A549 treated with AZD2906 at 1 μM for 4 hours (cell line): ENCODE data around the gene KRT40. TPM values are rescaled to one million over a fixed set of nuclear protein-coding genes. Genes with fewer than 3 reads are reported as not detected.

Experiments used
- total RNA-seq: library from RNA; stranded (reverse); fragments of 200-300 nt; extraction: Qiagen RNA extraction; gene quantifications from 5 replicates; pipeline ENCODE4 v1.2.3, GENCODE V29; 2022

Gene KRT40
- not detected in 5 replicates for total RNA-seq

DNA sequence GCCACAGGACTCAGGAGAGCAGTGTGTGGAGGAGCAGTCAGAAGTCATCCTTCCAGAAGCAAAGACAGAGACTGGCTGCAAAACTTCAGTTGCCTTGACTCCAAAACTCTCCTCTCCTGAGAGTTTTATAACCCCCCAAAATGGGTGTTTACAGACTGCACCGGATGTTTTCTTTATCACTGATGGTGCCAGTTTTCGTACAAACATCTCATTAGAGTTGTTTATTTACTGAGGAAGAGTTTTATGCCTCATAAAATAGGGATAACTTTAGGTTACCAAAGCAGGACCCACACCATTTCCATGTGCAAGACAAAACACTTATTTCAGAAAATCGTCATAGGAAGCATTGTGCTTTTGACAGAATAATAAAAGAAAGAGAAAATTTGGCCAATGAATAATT lies at the start of gene KRT40:
TSS of gene KRT40 (minus strand) at position 101 of the 400 bp plus-strand sequence. CDS start at position 48, 53 bp downstream.

DNA sequence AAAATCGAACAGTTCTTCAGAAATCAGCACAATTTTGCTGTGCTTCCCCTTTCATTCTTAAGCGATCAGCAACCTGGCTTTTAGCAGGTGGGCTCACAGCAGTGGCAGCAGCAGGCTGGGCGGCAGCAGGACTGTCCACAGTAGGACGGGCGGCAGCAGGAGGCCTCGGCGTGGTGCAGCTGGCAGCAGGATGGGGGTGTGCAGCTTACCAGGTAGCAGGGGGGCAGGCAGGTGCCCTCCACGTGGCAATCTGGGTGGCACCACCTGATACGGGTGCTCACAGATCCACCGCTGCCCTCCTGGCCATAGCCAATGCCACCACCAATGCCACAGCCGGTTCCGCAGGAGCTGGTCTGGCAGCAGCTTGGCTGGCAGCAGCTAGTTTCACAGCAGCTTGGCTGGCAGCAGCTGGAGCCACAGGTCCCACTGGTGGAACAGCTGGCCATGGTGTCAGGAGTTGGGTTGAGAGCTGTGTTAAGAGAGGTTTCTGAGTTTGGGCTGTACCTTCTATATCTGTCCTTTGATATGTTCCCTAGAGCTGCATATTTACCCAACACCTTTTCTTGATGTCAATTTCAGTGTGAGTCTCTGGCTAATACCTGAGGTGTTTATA lies 45.6 kb upstream of the KRT40 start, which contains the start of gene KRTAP1-4:
TSS of gene KRTAP1-4 (minus strand) at position 563 of the 613 bp plus-strand sequence. CDS start at position 446, 117 bp downstream.

GRCh38 chr17:41026715-41027471 lies 42.8 kb upstream of the KRT40 start, which contains the start of gene KRTAP1-5:
Gene KRTAP1-5 (minus strand): TSS chr17:41027208. CDS start chr17:41027155, 53 bp downstream.

GRCh38 chr17:41008811-41009210 lies 24.7 kb upstream of the KRT40 start, which contains the start of gene KRTAP3-1:
Gene KRTAP3-1 (minus strand): TSS chr17:41009128. CDS start chr17:41009074, 54 bp downstream.

DNA sequence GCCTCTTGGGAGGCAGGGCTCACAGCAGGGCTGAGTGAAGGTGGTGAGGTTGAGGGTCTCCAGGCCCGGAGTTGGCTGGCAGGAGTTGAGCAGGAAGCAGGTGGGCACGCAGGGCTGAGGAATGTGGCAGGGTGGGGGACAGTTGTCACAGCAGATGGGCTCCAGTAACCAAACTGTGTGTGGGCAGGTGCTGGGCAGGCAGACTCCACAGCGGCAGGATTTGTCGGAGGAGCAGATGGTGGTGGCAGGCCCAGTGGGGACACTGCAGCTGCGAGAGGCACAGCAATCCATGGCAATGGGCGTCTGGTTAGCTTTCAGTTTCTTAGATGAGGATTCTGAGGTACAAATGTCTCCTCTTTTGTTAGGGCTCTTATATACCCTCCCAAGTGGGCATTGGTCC lies 15.4 kb upstream of the KRT40 start, which contains the start of gene KRTAP3-2:
TSS of gene KRTAP3-2 (minus strand) at position 344 of the 400 bp plus-strand sequence. CDS start at position 291, 53 bp downstream.

DNA sequence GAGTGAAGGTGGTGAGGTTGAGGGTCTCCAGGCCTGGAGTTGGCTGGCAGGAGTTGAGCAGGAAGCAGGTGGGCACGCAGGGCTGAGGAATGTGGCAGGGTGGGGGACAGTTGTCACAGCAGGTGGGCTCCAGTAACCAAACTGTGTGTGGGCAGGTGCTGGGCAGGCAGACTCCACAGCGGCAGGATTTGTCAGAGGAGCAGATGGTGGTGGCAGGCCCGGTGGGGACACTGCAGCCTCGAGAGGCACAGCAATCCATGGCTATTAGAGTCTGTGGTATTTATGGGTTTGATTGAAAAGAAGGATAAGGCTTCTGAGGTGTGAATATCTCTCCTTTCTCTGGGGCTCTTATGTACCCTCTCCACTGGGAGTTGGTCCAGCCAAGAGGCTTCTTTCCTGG lies 9.7 kb upstream of the KRT40 start, which contains the start of gene KRTAP3-3:
TSS of gene KRTAP3-3 (minus strand) at position 326 of the 400 bp plus-strand sequence. CDS start at position 259, 67 bp downstream.

DNA sequence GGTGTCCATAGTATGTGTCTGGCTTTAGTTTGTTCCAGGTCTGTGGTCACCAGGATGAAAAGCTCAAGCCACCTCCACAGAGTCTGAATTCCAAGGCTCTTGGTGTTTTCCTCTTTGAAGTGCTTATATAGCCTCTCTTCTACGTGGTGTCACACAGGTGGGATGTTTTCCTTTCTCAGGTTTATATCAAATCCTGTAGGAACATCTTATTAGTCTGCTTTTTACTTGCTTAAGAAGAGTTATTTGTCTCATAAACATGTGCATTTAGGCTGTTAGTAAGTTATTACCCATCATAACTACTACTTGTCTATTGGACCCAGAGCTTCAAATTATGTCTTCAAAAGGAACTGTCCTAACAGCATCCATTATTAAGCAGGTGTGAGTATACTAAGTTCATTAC lies 17.3 kb downstream of the KRT40 start, which contains the start of gene KRT39:
TSS of gene KRT39 (minus strand) at position 101 of the 400 bp plus-strand sequence. CDS start at position 9, 92 bp downstream.

DNA sequence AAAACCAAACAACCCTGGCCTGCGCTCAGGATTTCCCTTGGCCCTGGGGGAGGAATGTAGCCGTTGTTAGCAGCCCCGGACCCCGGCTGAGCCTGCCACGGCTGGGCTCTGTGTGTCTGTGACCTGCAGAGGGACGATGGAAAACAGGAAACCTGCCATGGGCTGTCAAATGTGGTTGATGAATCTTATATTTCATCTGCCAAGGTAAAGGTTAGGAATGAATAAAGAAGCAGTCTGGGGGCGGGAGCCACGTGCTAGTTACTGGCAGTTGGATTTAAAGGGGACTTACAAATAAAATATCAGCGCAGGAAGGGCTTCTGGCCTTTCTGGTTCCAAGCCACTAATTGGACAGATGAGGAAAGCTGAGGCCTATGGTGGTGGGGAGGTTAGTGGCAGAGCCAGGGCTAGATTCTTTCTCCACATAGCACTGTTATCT lies 46.7 kb downstream of the KRT40 start, which contains the start of gene KRT23:
TSS of gene KRT23 (minus strand) at position 263 of the 436 bp plus-strand sequence. CDS start 1,043 bp downstream, outside the sequence.

Other genes starting within 250 kb of the KRT40 start
- not detected in 5 replicates for gene KRT25, start 229.0 kb downstream of the KRT40 start, total RNA-seq
- not detected in 5 replicates for gene KRT26, start 212.1 kb downstream of the KRT40 start, total RNA-seq
- not detected in 5 replicates for gene KRT27, start 201.8 kb downstream of the KRT40 start, total RNA-seq
- not detected in 5 replicates for gene KRT28, start 184.4 kb downstream of the KRT40 start, total RNA-seq
- gene KRT10, start 161.7 kb downstream of the KRT40 start, total RNA-seq, result 65.4 to 117 TPM (median 102 TPM) in 5 replicates
- gene KRT12, start 117.1 kb downstream of the KRT40 start, total RNA-seq, result not detected in 5 replicates
- 0.11 to 0.30 TPM (median 0.23 TPM) in 5 replicates for gene KRT20, start 99.1 kb downstream of the KRT40 start, total RNA-seq
- 0.08 to 0.14 TPM (median 0.10 TPM) in 4 of 5 replicates, not detected in the other for gene KRT23, start 46.7 kb downstream of the KRT40 start, total RNA-seq
- gene KRT39, start 17.4 kb downstream of the KRT40 start, total RNA-seq, result not detected in 5 replicates
- not detected in 5 replicates for gene KRTAP3-3, start 9.8 kb upstream of the KRT40 start, total RNA-seq
- 0.20 to 0.57 TPM (median 0.29 TPM) in 5 replicates for gene KRTAP3-2, start 15.6 kb upstream of the KRT40 start, total RNA-seq
- not detected in 5 replicates for gene KRTAP3-1, start 24.8 kb upstream of the KRT40 start, total RNA-seq
- gene KRTAP1-5, start 42.9 kb upstream of the KRT40 start, total RNA-seq, result not detected in 5 replicates
- not detected in 5 replicates for gene KRTAP1-4, start 45.9 kb upstream of the KRT40 start, total RNA-seq
- gene KRTAP1-3, start 50.5 kb upstream of the KRT40 start, total RNA-seq, result not detected in 5 replicates
- not detected in 5 replicates for gene KRTAP1-1, start 57.1 kb upstream of the KRT40 start, total RNA-seq
- gene KRTAP2-1, start 63.0 kb upstream of the KRT40 start, total RNA-seq, result not detected in 5 replicates
- gene KRTAP2-2, start 70.9 kb upstream of the KRT40 start, total RNA-seq, result not detected in 5 replicates
- gene KRTAP2-3, start 75.8 kb upstream of the KRT40 start, total RNA-seq, result 0.18 TPM in 1 of 5 replicates, not detected in the others
- gene KRTAP2-4, start 81.6 kb upstream of the KRT40 start, total RNA-seq, result not detected in 5 replicates
- not detected in 5 replicates for gene KRTAP4-7, start 99.8 kb upstream of the KRT40 start, total RNA-seq
- gene KRTAP4-8, start 113.8 kb upstream of the KRT40 start, total RNA-seq, result not detected in 5 replicates
- not detected in 5 replicates for gene KRTAP4-16, start 117.9 kb upstream of the KRT40 start, total RNA-seq
- not detected in 5 replicates for gene KRTAP4-9, start 121.1 kb upstream of the KRT40 start, total RNA-seq
- gene KRTAP4-11, start 134.0 kb upstream of the KRT40 start, total RNA-seq, result not detected in 5 replicates
- not detected in 5 replicates for gene KRTAP4-12, start 139.9 kb upstream of the KRT40 start, total RNA-seq
- not detected in 5 replicates for gene KRTAP4-6, start 156.2 kb upstream of the KRT40 start, total RNA-seq
- not detected in 5 replicates for gene KRTAP4-5, start 165.5 kb upstream of the KRT40 start, total RNA-seq
- not detected in 5 replicates for gene KRTAP4-4, start 176.4 kb upstream of the KRT40 start, total RNA-seq
- not detected in 5 replicates for gene KRTAP4-3, start 183.9 kb upstream of the KRT40 start, total RNA-seq
- gene KRTAP4-2, start 193.9 kb upstream of the KRT40 start, total RNA-seq, result not detected in 5 replicates
- 0.08 to 0.13 TPM in 2 of 5 replicates, not detected in the others for gene KRTAP4-1, start 200.6 kb upstream of the KRT40 start, total RNA-seq
- gene KRTAP9-1, start 205.6 kb upstream of the KRT40 start, total RNA-seq, result not detected in 5 replicates
- gene KRTAP9-2, start 242.3 kb upstream of the KRT40 start, total RNA-seq, result not detected in 5 replicates
- gene KRTAP9-3, start 248.1 kb upstream of the KRT40 start, total RNA-seq, result not detected in 5 replicates